GM19328 (cell line): ENCODE results near the gene SLC25A13.

Experiments used
- ATAC-seq: cut with Tn5 transposase; IDR thresholded peaks from one replicate; pipeline ENCODE4 v1.9.1; 2021; ENCODE audit warnings: mild to moderate bottlenecking, moderate library complexity; ENCODE audit not compliant: unreplicated experiment

The SLC25A13 gene

DNA sequence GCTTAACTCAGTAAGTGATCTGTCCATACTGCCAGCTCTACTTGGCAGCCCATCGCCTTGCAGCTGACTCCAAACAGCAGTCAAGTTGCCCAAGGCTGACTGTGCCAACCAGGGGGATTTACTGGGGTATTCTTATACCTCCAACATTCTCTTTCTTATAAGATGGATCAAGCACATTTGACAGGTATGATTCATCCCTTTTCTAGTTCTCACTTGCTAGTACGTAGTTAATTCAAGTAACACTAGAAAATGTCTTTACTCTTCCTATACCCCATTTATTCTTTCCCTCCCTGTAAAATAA is 77.0 kb downstream of the SLC25A13 start:
- no peak for ATAC-seq

DNA sequence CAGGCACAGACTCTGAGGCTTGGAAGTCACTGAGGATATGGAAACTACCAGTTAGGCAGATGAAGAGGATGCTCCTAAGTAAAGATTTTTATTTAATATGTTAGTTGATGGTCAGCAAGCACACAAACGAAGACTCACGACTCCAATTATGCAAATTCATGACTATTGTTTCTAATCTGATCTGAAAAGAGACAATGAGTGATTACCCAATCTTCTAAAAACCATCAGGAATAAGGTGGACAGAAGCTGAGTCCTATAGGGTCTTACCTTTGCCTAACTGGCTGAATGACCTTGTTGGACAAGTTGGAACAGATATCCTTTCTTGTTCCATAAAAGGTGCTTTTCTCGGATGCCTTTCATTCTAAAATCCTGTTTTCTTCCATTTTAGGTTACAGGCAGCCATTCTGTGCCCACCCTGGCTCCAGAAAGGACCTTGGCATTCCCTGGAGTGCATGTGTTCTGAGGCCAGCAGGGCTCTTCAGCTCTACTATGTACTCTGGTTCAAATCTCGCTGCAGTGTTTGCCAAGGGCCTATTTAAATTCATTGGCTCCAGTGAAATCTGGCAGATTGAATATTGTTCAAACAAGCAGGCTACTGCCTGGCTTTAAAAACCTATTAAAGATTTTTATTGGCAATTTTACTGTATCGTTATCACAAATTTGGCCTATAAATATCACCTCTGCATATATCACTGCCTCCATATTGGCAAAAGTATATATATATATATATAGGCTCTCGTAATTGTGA is 77.5 kb downstream of the SLC25A13 start:
- no peak for ATAC-seq

DNA sequence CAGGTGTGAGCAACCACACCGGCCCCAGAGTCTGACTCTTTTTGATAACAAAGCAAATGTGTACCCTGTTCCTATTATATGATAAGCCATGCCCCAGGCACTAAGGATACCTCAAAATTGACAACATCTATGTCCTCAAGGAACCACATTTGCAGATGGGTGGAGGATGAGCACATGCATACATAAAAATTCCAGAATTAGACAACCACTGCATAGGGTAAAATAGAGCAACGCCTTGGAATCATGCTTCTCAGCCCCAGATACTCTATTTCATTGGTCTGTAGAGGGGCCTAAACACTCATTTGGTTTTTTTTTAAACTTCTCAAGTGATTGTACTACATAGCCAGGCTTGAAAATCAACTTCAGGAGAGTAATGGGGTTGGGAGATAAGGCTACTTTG is 78.7 kb downstream of the SLC25A13 start:
- no peak for ATAC-seq

DNA sequence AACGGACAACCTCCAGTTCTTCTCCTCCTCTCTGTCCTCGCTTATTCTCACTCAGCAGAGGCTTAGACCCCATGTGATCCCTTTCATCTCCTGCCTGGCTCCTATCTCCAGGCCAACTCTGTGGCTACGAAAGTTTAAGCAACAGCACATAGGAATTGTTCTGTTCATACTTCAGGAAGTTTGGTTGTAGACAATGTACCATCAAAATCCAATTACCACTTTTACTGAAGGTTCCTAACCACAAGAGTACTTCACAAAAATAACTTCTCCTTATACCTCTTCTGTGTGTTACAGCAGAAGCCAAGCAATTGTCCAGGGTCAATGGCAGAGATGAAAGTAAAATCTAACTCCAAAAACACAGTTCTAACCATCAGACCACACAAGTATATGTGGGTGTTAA is 80.0 kb downstream of the SLC25A13 start:
- ATAC-seq, result no peak

DNA sequence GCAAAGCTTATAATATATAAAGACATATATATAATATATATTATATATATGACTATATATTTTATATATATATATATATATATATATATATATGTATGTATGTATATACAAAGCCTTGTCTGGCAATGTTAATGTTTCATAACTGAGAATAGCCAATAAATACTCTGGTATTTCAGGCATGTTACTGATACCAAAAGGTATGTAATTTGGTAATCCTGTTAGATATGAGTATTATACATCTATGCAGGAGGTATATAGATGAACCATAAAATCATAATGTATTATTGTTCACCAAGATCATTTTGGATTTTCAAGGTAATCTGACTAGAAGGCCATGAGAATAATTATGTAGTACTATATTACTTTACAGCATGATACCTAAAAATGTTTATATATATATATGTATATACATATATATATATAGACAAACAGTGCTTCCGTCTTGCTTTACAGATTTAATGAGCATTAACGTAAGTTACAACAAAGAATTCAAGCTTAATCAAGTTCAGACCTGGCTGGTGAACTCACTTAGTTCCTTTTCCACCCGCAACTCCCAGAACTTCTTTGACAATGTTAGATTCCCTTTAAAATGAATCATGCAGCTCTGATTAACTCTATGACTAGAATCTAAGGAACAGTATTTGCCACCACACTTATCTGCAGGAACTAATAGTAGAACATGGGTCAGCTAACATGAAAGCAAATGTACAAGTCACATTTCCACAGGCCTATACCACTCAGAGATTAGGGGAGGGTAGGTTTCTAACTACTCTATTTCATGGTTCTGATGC is 82.7 kb downstream of the SLC25A13 start:
- no peak for ATAC-seq

DNA sequence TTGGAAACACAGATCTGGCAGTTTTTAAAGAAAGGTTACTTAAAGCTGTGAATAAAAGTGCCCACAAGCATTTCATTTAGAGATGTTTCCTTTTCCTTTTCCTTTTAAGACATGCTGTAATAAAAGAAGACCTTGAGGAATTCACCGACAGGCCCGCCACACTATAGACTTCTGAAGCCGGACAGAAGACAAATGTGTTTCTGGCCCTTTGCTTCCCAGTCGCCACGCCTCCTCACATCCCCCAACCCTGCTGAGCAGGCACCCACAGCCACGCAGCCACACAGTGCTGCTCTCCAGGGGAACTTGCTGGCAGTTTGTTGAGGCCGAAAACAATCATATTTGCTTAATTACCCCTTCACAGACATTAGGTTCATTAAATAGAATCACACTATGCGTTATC is 83.4 kb downstream of the SLC25A13 start:
- ATAC-seq, result no peak

DNA sequence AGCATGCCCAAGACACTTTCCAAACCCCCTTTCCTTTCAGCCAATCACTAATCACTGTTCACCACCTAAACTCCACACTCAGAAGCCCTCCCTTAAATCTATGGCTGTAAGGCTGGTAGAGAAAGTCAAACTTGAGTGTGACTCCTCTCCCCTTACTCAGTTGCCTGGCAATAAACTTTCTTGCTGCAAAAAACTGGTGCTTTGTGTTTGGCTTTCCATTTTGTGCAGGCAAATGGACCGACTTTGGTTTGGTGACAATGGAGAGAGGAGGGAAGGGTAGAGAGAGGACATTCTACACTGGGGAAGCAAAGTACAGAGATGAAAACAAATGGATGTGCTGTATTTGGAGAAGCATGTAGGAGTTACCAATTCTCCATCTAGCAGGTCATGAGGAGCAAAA is 84.9 kb downstream of the SLC25A13 start:
- ATAC-seq, result no peak

DNA sequence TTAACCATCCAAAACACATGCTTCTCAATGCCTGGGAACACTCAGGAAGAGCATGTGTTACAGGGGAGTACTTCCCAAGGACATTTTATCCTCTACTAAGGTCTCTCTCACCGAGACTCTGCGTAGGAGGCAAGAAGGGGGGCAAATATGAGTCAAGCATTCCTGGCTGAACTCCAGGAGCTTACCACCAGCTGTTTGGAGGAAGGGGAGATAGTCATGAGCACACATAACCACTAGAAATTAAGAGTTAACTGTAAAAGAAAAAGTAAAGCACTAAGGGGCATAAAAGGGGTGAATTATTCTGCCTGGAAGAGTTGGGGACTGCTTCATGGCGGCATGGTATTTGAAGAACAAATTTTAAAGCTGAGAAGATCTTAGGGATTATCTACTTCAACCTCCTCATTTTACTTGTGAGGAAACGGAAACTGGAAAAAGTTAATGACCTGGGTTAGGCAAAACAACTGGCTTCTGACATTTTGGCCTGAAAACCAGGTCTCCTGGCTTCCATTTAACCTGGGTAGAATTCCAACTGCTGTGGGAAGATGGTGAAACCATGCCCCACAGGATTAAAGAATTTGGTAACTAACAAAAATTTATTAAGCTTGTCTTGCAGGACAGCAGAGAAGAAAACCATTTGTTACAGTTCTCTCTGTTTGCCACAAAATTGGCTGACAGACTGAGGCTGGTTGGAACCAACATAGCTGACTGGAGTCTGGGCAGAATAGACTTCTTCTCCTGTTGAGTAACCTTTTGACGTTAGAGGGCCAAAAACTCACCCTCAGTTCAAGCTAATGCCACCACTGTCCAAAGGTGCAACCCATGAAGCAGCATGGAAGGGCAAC is 85.5 kb downstream of the SLC25A13 start:
- no peak for ATAC-seq

DNA sequence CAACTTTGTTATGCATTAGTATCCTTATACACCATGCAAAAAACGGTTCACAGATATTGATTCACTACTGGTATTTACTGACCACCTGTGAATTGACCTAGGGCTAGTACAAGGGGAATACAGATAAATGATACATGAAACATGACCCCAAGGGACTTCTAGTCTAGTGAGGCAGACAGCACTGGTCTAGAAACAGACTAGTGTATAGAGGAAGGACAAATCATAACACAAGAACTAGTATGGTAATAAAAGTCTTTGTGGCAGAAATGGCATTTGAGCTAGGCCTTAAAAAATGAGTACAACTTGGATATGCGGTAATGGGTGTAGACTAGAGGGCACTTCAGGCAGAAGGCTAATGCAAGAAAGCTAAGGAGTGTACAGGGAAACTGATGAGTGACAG is 86.6 kb downstream of the SLC25A13 start:
- ATAC-seq, result no peak

DNA sequence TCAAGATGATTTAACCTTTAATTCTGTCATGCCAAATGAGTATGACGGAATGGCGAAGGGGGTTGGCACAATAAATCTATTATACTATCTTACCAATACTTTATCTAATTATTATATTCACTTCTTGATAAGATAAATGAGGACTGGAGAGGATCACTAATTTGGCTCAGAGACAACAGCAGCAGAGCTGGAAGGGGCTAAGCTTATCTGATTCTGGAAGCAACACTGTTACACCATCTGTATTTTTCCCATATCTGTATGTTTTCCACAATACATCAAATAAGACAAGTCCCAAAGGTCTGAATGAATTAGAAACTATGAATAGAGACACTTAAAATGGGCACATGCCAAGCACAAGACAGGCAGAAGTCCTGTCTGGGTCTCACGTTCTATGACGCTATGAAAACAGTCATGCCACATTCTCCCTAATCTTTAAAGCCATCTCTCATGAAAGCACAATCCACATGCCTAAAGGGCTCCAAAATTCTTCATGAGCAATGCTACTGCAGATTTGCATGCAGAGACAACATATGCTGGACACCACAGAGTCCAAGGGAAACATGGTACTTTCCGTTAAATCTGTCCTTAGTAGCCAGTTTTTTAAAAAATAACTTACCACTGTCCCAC is 88.3 kb downstream of the SLC25A13 start:
- no peak for ATAC-seq

DNA sequence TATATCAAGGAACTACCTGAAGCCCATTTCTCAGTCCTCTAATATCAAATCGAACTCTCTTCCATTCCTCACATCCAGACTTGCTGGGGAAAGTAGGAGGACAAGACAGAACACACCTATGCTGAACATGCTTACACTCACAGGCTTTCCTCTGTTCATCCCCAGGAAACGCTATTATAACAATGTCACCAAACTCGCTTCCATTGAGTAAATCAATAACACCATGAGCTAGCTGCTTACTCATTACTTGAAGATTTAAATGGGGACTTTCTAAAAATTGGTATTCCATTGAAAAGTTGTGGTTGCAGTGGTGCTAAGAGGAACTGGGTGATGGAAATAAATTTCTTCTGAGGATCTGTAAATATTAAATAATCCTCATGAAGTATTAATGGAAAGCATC is 88.8 kb downstream of the SLC25A13 start:
- ATAC-seq, result no peak

DNA sequence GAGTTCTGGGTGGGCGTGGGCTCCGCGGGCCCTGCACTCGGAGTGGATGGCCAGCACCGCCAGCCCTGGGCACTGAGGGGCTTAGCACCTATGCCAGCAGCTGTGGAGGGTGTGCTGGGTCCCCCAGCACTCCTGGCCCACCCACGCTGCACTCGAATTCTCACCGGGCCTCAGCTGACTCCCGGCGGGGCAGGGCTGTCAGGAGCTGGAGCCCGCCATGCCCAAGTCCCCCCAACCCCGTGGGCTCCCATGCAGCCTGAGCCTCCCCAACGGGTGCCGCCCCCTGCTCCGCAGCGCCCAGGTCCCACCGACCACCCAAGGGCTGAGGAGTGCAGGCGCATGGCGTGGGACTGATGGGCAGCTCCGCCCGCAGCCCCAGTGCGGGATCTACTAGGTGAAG is 93.1 kb downstream of the SLC25A13 start:
- ATAC-seq, result no peak

DNA sequence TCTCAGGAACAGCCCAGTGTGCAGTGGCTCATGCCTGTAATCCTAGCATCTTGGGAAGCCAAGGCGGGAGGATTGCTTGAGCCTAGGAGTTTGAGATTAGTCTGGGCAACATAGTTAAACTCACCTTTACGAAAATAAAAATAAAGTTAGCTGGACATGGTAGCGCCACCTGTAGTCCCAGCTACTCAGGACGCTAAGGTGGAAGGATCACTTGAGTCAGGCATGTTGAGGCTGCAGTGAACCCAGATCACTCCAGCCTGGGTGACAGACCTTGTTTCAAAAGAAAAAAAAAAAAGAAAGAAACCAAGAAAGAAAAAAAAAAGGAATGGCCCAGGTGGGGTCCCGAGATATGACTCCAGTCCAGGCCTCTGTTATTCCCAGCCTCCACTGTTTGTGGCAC is 96.6 kb downstream of the SLC25A13 start:
- ATAC-seq, result no peak

DNA sequence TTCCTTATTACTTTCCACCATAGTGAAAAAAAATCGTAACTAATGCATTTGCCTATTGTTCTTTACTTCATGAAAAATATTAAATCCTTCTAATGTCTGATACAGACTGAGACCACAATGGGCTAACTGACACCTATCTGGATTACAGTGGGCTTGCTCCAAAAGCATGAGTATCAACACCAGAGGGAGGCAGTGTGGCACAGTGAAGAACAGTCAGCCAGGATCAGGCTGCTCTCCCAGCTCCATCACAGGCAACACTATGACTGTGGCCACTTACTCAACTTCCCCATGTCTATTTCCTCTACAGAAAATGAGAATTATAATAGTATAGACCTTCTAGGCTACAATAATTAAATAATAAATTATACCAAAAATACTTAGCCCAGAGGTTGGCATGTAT is 97.2 kb downstream of the SLC25A13 start:
- ATAC-seq, result no peak

DNA sequence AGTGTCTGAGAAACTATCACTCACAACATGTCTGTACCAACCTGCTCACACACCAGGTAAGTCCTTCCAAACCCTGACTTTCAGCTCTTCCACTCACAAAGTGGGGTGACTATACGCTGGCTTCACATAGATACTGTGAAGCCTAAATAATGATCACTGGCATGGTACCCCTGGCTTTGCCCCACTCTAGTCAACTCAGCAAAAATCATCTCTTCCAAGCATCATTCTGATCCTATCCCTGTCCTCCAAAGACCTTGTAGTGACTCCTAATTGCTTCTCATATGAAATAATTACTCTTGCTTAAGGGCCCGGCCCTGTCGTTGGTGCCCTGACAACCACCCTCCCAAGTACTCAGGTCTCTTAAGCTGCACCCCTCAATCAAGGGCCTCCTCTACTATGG is 97.8 kb downstream of the SLC25A13 start:
- ATAC-seq, result no peak

DNA sequence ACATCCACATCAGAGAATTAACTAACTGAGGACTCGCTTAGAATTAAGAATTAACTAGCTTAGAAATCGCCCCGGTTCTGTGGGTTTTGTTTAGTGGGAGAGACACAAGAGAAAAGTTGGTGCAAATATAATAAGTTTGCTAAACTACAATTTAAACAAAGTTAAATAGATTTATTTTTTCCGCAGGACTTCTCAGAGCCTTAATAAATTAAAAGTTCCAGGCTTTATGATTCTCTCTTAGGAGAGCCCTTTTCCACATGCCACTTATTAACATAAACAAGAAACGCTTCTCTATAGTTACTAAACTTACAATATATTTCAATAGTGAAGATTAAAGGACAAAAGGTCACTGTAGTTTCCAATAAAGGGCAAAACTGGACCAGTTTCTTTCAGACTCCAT is 100.0 kb downstream of the SLC25A13 start:
- ATAC-seq, result no peak

DNA sequence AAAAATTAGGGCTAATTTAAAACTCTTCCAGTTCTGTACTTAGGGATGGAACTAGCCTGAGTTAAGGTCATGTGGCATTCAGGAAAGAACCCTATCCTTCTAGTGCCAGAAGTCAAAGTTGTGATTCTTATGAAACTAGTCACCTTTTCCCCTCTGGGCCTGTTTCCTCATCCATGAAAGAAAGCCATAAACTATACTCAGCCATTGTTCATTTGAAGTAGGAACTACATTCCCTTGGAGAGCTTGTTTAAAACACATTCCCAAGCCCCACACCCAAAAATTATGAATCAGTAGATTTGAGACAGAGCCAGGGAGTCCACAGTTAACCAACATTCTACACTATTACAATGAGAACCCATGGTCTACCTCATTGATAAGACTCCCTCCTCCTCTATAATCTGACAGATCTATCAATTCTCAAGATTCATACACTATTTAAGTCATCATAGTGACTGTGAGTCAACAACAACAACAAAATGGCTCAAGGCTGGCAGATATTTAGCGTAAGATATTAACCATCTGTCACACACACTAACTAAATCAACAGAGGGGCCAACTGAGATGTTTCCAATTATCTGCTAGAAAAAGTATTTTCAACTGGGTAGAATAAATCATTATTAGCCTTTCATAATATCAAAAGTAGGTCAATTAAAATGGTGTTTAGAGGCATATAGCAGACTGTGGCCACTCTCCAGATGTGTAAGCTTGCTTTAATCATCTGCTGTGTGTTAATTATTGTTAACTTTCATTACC is 102.3 kb downstream of the SLC25A13 start:
- no peak for ATAC-seq

DNA sequence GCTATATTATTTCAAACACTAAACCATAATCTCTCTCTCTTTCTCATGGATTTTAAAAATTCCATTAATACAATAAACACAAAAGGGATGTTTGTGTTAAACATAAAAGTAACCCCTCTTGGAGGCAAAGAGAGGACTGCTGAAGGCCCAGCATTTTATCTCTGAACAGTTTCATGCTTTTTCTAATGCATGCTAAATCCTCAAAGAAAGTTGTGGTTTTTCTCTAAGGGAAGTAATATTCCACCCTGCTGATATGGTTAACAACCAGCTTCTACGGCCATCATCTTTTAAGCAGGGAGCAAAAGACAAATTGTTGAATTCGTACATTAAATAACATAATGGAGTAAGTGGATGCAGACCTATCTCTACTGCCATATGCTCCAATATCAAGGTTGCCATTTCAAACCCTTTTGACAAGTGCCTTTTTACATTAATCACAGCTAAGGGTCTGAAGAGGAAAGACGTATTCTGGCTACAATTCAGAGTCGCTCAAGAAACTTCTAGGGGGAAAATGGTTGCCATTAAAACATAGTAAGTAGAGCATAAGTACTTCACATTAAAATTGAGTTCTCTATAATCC is 103.1 kb downstream of the SLC25A13 start:
- no peak for ATAC-seq

DNA sequence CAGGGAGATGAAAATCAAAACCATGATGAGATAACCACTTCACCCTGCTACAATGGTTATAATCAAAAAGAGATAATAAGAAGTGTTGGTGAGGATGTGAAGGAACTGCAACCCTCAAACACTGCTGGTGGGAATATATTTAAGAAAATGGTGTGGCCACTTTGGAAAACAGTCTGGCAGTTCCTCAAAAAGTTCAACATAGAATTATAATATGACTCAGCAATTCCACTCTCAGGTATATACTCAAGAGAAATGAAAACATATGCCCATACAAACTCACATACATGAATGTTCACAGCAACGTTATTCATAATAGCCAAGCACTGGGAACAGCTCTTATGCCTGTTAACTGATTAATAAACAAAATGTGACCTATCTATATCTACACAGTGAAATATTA is 104.8 kb downstream of the SLC25A13 start:
- no peak for ATAC-seq

DNA sequence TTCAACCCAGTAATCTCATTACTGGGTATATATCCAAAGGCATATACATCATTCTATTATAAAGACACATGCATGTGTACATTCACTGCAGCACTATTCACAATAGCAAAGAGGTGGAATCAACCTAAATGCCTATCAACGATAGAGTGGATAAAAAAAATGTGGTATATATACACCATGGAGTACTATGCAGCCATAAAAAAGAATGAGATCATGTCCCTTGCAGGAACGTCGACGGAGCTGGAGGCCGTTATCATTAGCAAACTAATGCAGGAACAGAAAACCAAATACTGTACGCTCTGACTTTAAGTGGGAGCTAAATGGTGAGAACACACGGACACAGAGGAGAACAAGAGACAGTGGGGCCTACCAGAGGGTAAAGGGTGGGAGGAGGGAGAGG is 105.5 kb downstream of the SLC25A13 start:
- ATAC-seq, result no peak
